Measurements from ENCODE around the gene CRISP3. TPM values are rescaled to one million over a fixed set of nuclear protein-coding genes. Genes with fewer than 3 reads are reported as not detected.

The CRISP3 gene
- polyA plus RNA-seq, 2 of the 4 experiments (the other 2 are of a cell fraction): 0.03 TPM; not detected in 1

GRCh38 chr6:49782293-49782692 is 38.1 kb upstream of the CRISP3 start (continued):
- TF ChIP-seq, protein P1, sequence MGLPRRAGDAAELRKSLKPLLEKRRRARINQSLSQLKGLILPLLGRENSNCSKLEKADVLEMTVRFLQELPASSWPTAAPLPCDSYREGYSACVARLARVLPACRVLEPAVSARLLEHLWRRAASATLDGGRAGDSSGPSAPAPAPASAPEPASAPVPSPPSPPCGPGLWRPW (IDR thresholded peaks at IDR 0.05): no peak
- no peak for TF ChIP-seq BHLHE40 (IDR thresholded peaks at IDR 0.05; ENCODE audit: low read depth, low read length)
- TF ChIP-seq ZFP36 (IDR thresholded peaks at IDR 0.05; ENCODE audit: borderline replicate concordance, partially characterized antibody): no peak
- no peak for TF ChIP-seq KDM5A (IDR thresholded peaks at IDR 0.05)
- no peak for TF ChIP-seq USF2 (IDR thresholded peaks at IDR 0.05)
- TF ChIP-seq JUNB (IDR thresholded peaks at IDR 0.05): no peak
- no peak for TF ChIP-seq HMGXB4 (CRISPR knock-in tag; IDR thresholded peaks at IDR 0.05; ENCODE audit: borderline replicate concordance)

DNA sequence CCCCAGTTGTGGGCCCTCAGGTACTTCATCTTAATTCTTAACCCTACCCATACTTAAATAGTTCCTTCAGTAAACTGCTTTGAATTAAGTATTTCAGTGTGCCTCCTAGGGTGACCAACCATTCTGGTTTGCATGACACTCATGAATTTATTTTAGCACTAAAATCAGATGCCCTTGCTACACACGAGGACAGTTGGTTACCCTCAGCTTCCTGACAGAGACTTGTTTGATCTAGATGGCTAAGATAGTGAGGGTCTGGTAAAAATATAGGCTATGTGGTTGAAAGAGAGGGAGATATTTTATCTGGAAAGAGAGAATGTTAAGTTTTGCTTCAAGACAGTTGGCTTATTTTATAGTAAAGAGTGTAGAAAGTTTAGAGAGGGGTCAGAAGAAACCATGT is 32.3 kb upstream of the CRISP3 start:
- Histone ChIP-seq H3K4me2 (no peak overlapping the region), H3K27ac (no peak overlapping the region), H3K4me1 (no peaks in the 10 kb centered on the region), H3K9me3 (no peaks in the 10 kb centered on the region), H3K4me3 (no peak overlapping the region)
- no peak for TF ChIP-seq KDM5A (IDR thresholded peaks at IDR 0.05)
- no peak for TF ChIP-seq EHF (CRISPR knock-in tag; IDR thresholded peaks at IDR 0.05)
- no peak for TF ChIP-seq POLR2A (IDR thresholded peaks at IDR 0.05; ENCODE audit: low read length)
- TF ChIP-seq GATA3 (IDR thresholded peaks at IDR 0.05; ENCODE audit: borderline replicate concordance): no peak
- TF ChIP-seq E2F6 (IDR thresholded peaks at IDR 0.05; ENCODE audit: borderline replicate concordance, low read depth): no peak
- TF ChIP-seq NPAS2 (CRISPR knock-in tag; IDR thresholded peaks at IDR 0.05; ENCODE audit: borderline replicate concordance): no peak
- 7% methylated on average over 1 of the region's 1 CpG for WGBS (ENCODE audit: missing lambda C conversion rate)
- ATAC-seq (no peak), FAIRE-seq (no peak), DNase-seq (ENCODE audit: low read depth in 1 of 2, low spot score in 1 of 2) (no peak)
- ChIA-PET CTCF (no interaction called here), POLR2A (no interaction called here)

- no peak overlapping the region for H3K4me3 ChIP-seq
- no peak for FAIRE-seq
- ATAC-seq: no peak
- CTCF ChIA-PET: no interaction called here
- no peak overlapping the region for H3K4me2 ChIP-seq
- H3K9me3 ChIP-seq: no peaks in the 10 kb centered on the region
- no peak for DNase-seq (ENCODE audit: low read depth in 1 of 2, low spot score in 1 of 2)
- H3K27ac ChIP-seq: no peak overlapping the region
- POLR2A ChIA-PET: no interaction called here
- no peak for TF ChIP-seq ZC3H11A (IDR thresholded peaks at IDR 0.05)
- TF ChIP-seq SREBF2 (IDR thresholded peaks at IDR 0.05): no peak
- no peak for TF ChIP-seq RFX5 (IDR thresholded peaks at IDR 0.05)
- no peak for TF ChIP-seq ZNF302 (CRISPR knock-in tag; IDR thresholded peaks at IDR 0.05)
- TF ChIP-seq HEYL (CRISPR knock-in tag; IDR thresholded peaks at IDR 0.05): no peak
- H3K4me1 ChIP-seq: no peaks in the 10 kb centered on the region
These were observed 30.9 kb upstream of the CRISP3 start for GRCh38 chr6:49775043-49775442.

- TF ChIP-seq CBX8 (IDR thresholded peaks at IDR 0.05) (no peak), CBX2 (IDR thresholded peaks at IDR 0.05; ENCODE audit: borderline replicate concordance, low read depth) (no peak), HDAC2 (IDR thresholded peaks at IDR 0.05) (no peak), NPAS2 (CRISPR knock-in tag; IDR thresholded peaks at IDR 0.05; ENCODE audit: borderline replicate concordance) (no peak), RCOR1 (IDR thresholded peaks at IDR 0.05; ENCODE audit: low read depth, low read length) (no peak), MAZ (IDR thresholded peaks at IDR 0.05; ENCODE audit: borderline replicate concordance, low read depth, low read length) (no peak), MAFK (IDR thresholded peaks at IDR 0.05; ENCODE audit: partially characterized antibody) (no peak)
- H3K4me3 ChIP-seq: no peak overlapping the region
- WGBS (ENCODE audit: missing lambda C conversion rate): 20% methylated on average over 5 of the region's 5 CpGs
- no peaks in the 10 kb centered on the region for H3K4me1 ChIP-seq
- DNase-seq (ENCODE audit: low read depth in 1 of 2, low spot score in 1 of 2) (no peak), FAIRE-seq (no peak), ATAC-seq (no peak)
- ChIA-PET CTCF (no interaction called here), POLR2A (no interaction called here)
- no peak overlapping the region for H3K4me2 ChIP-seq
- no peaks in the 10 kb centered on the region for H3K9me3 ChIP-seq
- H3K27ac ChIP-seq: no peak overlapping the region
These were observed 28.1 kb upstream of the CRISP3 start for GRCh38 chr6:49772285-49772684.

Data from A549 (cell line).